ENCODE results near the gene NCAPD2. TPM values are rescaled to one million over a fixed set of nuclear protein-coding genes. Genes with fewer than 3 reads are reported as not detected.

NCAPD2 gene
- polyA plus RNA-seq, 3 donors: 6.2 to 15.0 (median 8.3) TPM

DNA sequence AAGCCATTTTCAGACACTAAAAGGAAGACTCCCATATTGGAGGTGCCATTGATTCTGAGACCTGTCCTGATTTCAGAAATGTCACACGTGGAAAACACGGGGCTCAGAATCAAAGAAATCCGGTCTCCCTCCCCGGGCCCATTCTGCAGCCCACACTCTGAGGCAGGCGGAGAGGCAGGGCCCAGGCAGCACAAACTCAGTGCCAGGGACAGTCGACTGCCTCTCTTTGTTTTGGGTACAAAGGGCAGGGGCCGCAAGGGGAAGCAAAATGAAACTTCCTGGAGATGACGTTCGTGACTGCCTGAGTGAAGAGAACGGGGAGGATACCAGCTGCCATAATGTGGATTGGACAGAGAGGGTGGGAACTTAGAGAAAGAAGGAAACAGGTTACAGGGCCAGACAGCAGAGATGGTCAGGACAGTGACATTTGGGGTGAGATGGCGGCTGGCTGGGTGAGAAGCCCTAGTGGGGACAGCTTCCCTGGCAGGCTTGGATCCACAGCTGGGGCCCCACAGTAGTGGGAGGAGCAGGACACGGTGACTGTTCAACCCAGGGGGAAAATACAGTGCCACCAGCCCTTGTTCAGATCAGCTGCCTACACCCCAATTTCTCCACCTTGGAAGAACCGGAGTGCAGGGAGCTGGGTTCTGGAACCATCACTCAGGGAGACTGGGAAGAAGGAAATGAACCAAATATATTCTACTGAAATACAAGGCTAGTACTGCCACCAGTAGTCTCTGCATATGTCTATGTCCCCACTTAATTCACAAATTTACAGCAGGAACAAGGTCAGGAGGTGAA, 48.5 kb downstream of the NCAPD2 start:
- peak overlapping the region; percentile 37 to 66 for H3K27ac ChIP-seq (ENCODE audit: low read depth in 1 of 2, low read length in 2 of 2)
- Mint-ChIP-seq H3K27ac (peak overlapping the region; percentile 43 to 76 (median 65)), H3K27me3 (ENCODE audit: low read depth in 3 of 3) (no peaks in the 10 kb centered on the region), H3K9me3 (no peaks in the 10 kb centered on the region), H3K4me1 (peaks cover 56% of the 10 kb centered on the region), H3K4me3 (no peak overlapping the region), H3K36me3 (peaks cover 79 to 94% of the 10 kb centered on the region in 2 donors)
- H3K36me3 ChIP-seq (replicated peaks in 1 of 2; ENCODE audit: control insufficient read depth in 1 of 2, insufficient read depth in 2 of 2, low read length in 2 of 2): peaks cover 81 to 85% of the 10 kb centered on the region in 2 donors
- intact Hi-C loops (cut with micrococcal nuclease): loop anchor here in 1 of 2 donors (5.0 kb wide), 1 partner anchor 120 kb away; no protein-coding TSS in a partner anchor
- TF ChIP-seq, protein P1, sequence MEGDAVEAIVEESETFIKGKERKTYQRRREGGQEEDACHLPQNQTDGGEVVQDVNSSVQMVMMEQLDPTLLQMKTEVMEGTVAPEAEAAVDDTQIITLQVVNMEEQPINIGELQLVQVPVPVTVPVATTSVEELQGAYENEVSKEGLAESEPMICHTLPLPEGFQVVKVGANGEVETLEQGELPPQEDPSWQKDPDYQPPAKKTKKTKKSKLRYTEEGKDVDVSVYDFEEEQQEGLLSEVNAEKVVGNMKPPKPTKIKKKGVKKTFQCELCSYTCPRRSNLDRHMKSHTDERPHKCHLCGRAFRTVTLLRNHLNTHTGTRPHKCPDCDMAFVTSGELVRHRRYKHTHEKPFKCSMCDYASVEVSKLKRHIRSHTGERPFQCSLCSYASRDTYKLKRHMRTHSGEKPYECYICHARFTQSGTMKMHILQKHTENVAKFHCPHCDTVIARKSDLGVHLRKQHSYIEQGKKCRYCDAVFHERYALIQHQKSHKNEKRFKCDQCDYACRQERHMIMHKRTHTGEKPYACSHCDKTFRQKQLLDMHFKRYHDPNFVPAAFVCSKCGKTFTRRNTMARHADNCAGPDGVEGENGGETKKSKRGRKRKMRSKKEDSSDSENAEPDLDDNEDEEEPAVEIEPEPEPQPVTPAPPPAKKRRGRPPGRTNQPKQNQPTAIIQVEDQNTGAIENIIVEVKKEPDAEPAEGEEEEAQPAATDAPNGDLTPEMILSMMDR (IDR thresholded peaks at IDR 0.05): no peak
- H3K9me3 ChIP-seq (replicated peaks in 1 of 2; ENCODE audit: control insufficient read depth in 1 of 2, insufficient read depth in 1 of 2, low read length in 2 of 2): no peaks in the 10 kb centered on the region
- 71% methylated on average over 10 of the region's 13 CpGs for WGBS (ENCODE audit: insufficient coverage)
- H2AFZ ChIP-seq (ENCODE audit: insufficient read depth, low read depth, low read length, poor library complexity, severe bottlenecking): no peak overlapping the region
- peaks cover 37 to 54% of the 10 kb centered on the region in 2 donors for H3K4me1 ChIP-seq (ENCODE audit: control insufficient read depth in 1 of 2, insufficient read depth in 2 of 2, low read length in 2 of 2)
- no peak overlapping the region for H3K4me3 ChIP-seq (replicated peaks in 1 of 3; ENCODE audit: low read depth in 2 of 3, low read length in 3 of 3)
- H4K20me1 ChIP-seq (ENCODE audit: insufficient read depth, low read length): peaks cover 77% of the 10 kb centered on the region
- DNase-seq: peak in 1 of 3 donors; percentile 23
- peaks cover 52% of the 10 kb centered on the region for H3K79me2 ChIP-seq (ENCODE audit: insufficient read depth, low read length)
- H3K9ac ChIP-seq (ENCODE audit: insufficient read depth, low read length, poor library complexity, severe bottlenecking): no peak overlapping the region
- no peak overlapping the region for H3K4me2 ChIP-seq (replicated peaks; ENCODE audit: extremely low read depth, low read length, poor library complexity, severe bottlenecking)
- no peaks in the 10 kb centered on the region for H3K27me3 ChIP-seq (ENCODE audit: control insufficient read depth in 2 of 2, insufficient read depth in 2 of 2, low read length in 2 of 2)

DNA sequence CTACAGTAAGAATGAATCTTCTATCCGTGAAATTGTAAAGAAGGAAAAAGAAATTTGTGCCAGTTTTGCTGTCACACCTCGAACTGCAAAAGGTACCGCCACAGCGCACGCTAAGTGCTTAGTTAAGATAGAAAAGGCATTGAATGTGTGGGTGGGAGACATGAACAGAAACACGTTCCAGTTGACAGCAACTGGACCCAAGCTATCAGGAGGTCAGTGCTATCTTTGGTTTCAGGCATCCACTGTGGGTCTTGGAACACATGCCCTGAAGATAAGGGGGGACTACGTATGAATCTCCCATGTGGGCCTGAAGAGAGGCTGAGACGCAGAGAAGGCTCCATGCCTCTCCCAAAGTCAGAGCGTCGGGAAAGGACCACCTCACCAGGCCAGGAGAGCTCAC, 52.1 kb downstream of the NCAPD2 start:
- Histone ChIP-seq H3K27me3 (ENCODE audit: control insufficient read depth in 2 of 2, insufficient read depth in 2 of 2, low read length in 2 of 2) (no peaks in the 10 kb centered on the region), H3K4me2 (replicated peaks; ENCODE audit: extremely low read depth, low read length, poor library complexity, severe bottlenecking) (no peak overlapping the region), H4K20me1 (ENCODE audit: insufficient read depth, low read length) (peaks cover 68% of the 10 kb centered on the region), H3K27ac (ENCODE audit: low read depth in 1 of 2, low read length in 2 of 2) (no peak overlapping the region), H3K4me3 (replicated peaks in 1 of 3; ENCODE audit: low read depth in 2 of 3, low read length in 3 of 3) (no peak overlapping the region), H3K9me3 (replicated peaks in 1 of 2; ENCODE audit: control insufficient read depth in 1 of 2, insufficient read depth in 1 of 2, low read length in 2 of 2) (no peaks in the 10 kb centered on the region), H2AFZ (ENCODE audit: insufficient read depth, low read depth, low read length, poor library complexity, severe bottlenecking) (no peak overlapping the region), H3K79me2 (ENCODE audit: insufficient read depth, low read length) (peaks cover 60% of the 10 kb centered on the region), H3K9ac (ENCODE audit: insufficient read depth, low read length, poor library complexity, severe bottlenecking) (no peak overlapping the region), H3K36me3 (replicated peaks in 1 of 2; ENCODE audit: control insufficient read depth in 1 of 2, insufficient read depth in 2 of 2, low read length in 2 of 2) (peaks cover 58 to 67% of the 10 kb centered on the region in 2 donors), H3K4me1 (ENCODE audit: control insufficient read depth in 1 of 2, insufficient read depth in 2 of 2, low read length in 2 of 2) (peaks cover 51 to 58% of the 10 kb centered on the region in 2 donors)
- Mint-ChIP-seq H3K27ac (peak overlapping the region in 3 of 7 donors; percentile 23 to 35 (median 23)), H3K9me3 (no peaks in the 10 kb centered on the region), H3K36me3 (peaks cover 65 to 81% of the 10 kb centered on the region in 2 donors), H3K4me1 (peaks cover 61% of the 10 kb centered on the region), H3K4me3 (no peak overlapping the region), H3K27me3 (ENCODE audit: low read depth in 3 of 3) (peaks cover 0 to 1% (median 0%) of the 10 kb centered on the region in 3 donors)
- TF ChIP-seq, protein P1 (IDR thresholded peaks at IDR 0.05): no peak
- WGBS (ENCODE audit: insufficient coverage): 97% methylated on average over 6 of the region's 10 CpGs
- intact Hi-C loops (cut with micrococcal nuclease): no loop called here
- DNase-seq: no peak

Data from CD14-positive monocyte (primary cell).